ENCODE data around the gene MYOD1. TPM values are rescaled to one million over a fixed set of nuclear protein-coding genes. Genes with fewer than 3 reads are reported as not detected.
A peak's percentile ranks its signal among the peaks of the same experiment; 100 is the strongest.

MYOD1 gene
- total RNA-seq, 1 donor from 2014 or later, result not detected

- DNase-seq (ENCODE audit: low spot score), result peak; percentile 81
These were observed 15.1 kb downstream of the MYOD1 start, which contains the start of gene KCNC1 for GRCh38 chr11:17734418-17734911. KCNC1 (plus strand) TSS chr11:17734781; CDS start chr11:17736003, 1,222 bp downstream.

- DNase-seq (ENCODE audit: low spot score), result peak; percentile 90
These were observed 15.8 kb downstream of the MYOD1 start for GRCh38 chr11:17734986-17735817.

- peak; percentile 85 for DNase-seq (ENCODE audit: low spot score)
These were observed 16.6 kb downstream of the MYOD1 start for GRCh38 chr11:17735818-17736578.

- peak; percentile 67 for DNase-seq (ENCODE audit: low spot score)
These were observed 17.2 kb downstream of the MYOD1 start for GRCh38 chr11:17736579-17736893.

- DNase-seq (ENCODE audit: low spot score), result peak; percentile 77
These were observed 17.8 kb downstream of the MYOD1 start for GRCh38 chr11:17736930-17737817.

- DNase-seq (ENCODE audit: low spot score), result peak; percentile 72
These were observed 19.0 kb downstream of the MYOD1 start for GRCh38 chr11:17738151-17738973.

GRCh38 chr11:17739945-17740338 is 20.6 kb downstream of the MYOD1 start:
- peak; percentile 62 for DNase-seq (ENCODE audit: low spot score)

- no peak for DNase-seq (ENCODE audit: low spot score)
These were observed 21.4 kb downstream of the MYOD1 start for GRCh38 chr11:17740649-17741235.

GRCh38 chr11:17741487-17741886 is 22.1 kb downstream of the MYOD1 start:
- DNase-seq (ENCODE audit: low spot score), result no peak

GRCh38 chr11:17742019-17742418 is 22.6 kb downstream of the MYOD1 start:
- DNase-seq (ENCODE audit: low spot score), result no peak

- no peak for DNase-seq (ENCODE audit: low spot score)
These were observed 23.8 kb downstream of the MYOD1 start for GRCh38 chr11:17743026-17743807.

GRCh38 chr11:17743808-17744119 is 24.4 kb downstream of the MYOD1 start:
- DNase-seq (ENCODE audit: low spot score), result no peak

GRCh38 chr11:17744151-17744940 is 25.0 kb downstream of the MYOD1 start:
- DNase-seq (ENCODE audit: low spot score), result no peak

- no peak for DNase-seq (ENCODE audit: low spot score)
These were observed 25.8 kb downstream of the MYOD1 start for GRCh38 chr11:17745023-17745772.

GRCh38 chr11:17746096-17746495 is 26.7 kb downstream of the MYOD1 start:
- DNase-seq (ENCODE audit: low spot score), result no peak

- no peak for DNase-seq (ENCODE audit: low spot score)
These were observed 28.0 kb downstream of the MYOD1 start for GRCh38 chr11:17747131-17747955.

- DNase-seq (ENCODE audit: low spot score), result no peak
These were observed 28.7 kb downstream of the MYOD1 start for GRCh38 chr11:17748044-17748443.

All from mesenteric fat pad (tissue), 1 donor.